Chondrocyte (in vitro differentiated cells): Measurements from ENCODE around the gene TAS1R2. TPM values are rescaled to one million over a fixed set of nuclear protein-coding genes. Genes with fewer than 3 reads are reported as not detected.

Experiments
- DNase-seq: peaks from one replicate; pipeline ENCODE4 v3.0.0; 2021; ENCODE audit warnings: mixed read lengths, low spot score
- H3K27ac Mint-ChIP-seq: one replicate; pipeline ENCODE4 v1.8.0; 2021; ENCODE audit warnings: mild to moderate bottlenecking, moderate library complexity, mixed read lengths; ENCODE audit not compliant: unreplicated experiment
- H3K27me3 Mint-ChIP-seq: 2 replicates; pipeline ENCODE4 v1.8.0; 2021; ENCODE audit warnings: low read depth, mixed read lengths
- H3K36me3 Mint-ChIP-seq: 2 replicates; pipeline ENCODE4 v1.8.0; 2021; ENCODE audit warnings: low read depth, mixed read lengths
- H3K4me1 Mint-ChIP-seq: 2 replicates; pipeline ENCODE4 v1.8.0; 2021; ENCODE audit warnings: low read depth, mild to moderate bottlenecking, mixed read lengths
- H3K4me3 Mint-ChIP-seq: one replicate; pipeline ENCODE4 v1.8.0; 2021; ENCODE audit warnings: mild to moderate bottlenecking, moderate library complexity, mixed read lengths; ENCODE audit not compliant: unreplicated experiment
- H3K9me3 Mint-ChIP-seq: 2 replicates; pipeline ENCODE4 v1.8.0; 2021; ENCODE audit warnings: low read depth, mixed read lengths
- CTCF ChIP-seq: fragments of 200-600 bp; sonication (generic); IDR thresholded peaks from 2 replicates; pipeline ENCODE4 v1.5.0; 2021; ENCODE audit warnings: antibody characterized with exemption, mild to moderate bottlenecking, moderate library complexity
- total RNA-seq: library from RNA; stranded (reverse); gene quantifications from 3 replicates; pipeline ENCODE4 v1.2.1, GENCODE V29; 2021

TAS1R2 gene
- total RNA-seq, 1 donor from 2014 or later: not detected

- no peak overlapping the region for H3K4me3 Mint-ChIP-seq
- H3K27me3 Mint-ChIP-seq: peaks cover 25% of the 10 kb centered on the region
- no peaks in the 10 kb centered on the region for H3K4me1 Mint-ChIP-seq
- TF ChIP-seq CTCF: no peak
- H3K27ac Mint-ChIP-seq: no peak overlapping the region
- H3K9me3 Mint-ChIP-seq: no peaks in the 10 kb centered on the region
- DNase-seq: no peak
- H3K36me3 Mint-ChIP-seq: peaks cover 2% of the 10 kb centered on the region
Measured at GRCh38 chr1:18868801-18869424, 9.5 kb upstream of the TAS1R2 start.

DNA sequence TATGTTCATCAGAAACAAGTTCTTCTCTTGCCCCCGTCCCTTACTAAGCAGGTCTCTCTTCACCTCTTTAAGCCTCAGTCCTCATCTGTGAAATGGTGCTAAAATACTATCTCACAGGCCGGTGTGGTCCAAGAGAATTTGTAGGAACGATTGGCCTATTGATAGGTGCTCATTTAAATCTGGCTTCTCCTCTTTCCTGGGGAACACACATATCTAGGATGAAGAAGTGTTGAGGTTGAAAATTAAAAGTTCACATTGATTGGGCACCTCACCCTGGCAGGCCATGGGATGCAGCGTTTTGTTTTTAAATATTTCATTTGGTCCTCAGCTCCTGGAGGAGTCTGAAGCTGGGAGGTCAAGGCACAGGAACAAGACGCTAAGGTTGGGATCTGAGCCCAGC is 8.9 kb upstream of the TAS1R2 start:
- no peak overlapping the region for H3K4me3 Mint-ChIP-seq

DNA sequence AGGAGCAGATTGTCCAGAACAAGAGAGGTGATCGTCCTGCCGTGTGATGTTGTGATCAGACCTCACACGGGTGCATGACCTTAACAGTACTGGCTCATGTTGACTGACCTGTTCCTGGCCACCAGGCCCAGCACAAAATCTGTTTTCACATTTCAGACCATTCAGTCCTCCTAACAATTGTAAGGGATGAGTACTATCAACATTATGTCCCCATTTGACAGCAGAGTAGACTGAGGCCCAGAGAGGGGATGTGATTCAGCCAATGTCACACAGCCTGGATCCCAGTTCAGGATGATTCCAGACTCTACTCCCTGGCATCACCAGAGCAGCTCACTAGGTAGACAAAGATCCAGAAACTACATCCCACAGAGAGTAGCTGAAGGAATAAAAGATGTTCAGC is 7.4 kb upstream of the TAS1R2 start:
- no peak for TF ChIP-seq CTCF
- Mint-ChIP-seq H3K27me3 (peaks cover 29% of the 10 kb centered on the region), H3K4me3 (no peak overlapping the region), H3K9me3 (no peaks in the 10 kb centered on the region), H3K4me1 (no peaks in the 10 kb centered on the region), H3K36me3 (no peaks in the 10 kb centered on the region), H3K27ac (no peak overlapping the region)
- no peak for DNase-seq

More for the DNA sequence above, 8.9 kb upstream of the TAS1R2 start:
- no peak overlapping the region for H3K27ac Mint-ChIP-seq
- no peak for DNase-seq
- TF ChIP-seq CTCF: no peak
- H3K27me3 Mint-ChIP-seq: peaks cover 25% of the 10 kb centered on the region
- peaks cover 2% of the 10 kb centered on the region for H3K36me3 Mint-ChIP-seq
- no peaks in the 10 kb centered on the region for H3K9me3 Mint-ChIP-seq
- no peaks in the 10 kb centered on the region for H3K4me1 Mint-ChIP-seq

DNA sequence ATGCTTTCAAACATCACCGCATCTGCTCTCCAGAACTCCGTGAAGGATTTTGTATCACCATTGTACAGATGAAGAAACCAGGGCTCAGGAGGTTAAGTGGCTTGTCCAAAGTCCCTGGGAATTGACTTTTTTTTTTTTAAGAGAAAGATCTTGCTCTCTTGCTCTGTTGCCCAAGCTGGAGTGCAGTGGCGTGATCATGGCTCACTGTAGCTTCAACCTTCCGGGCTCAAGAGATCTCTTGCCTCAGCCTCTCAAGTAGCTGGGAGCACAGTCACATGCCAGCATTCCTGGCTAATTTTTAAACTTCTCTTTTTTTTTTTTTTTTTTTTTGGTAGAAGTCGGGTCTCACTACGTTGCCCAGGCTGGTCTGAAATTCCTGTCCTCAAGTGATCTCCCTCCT is 6.9 kb upstream of the TAS1R2 start:
- no peak overlapping the region for H3K27ac Mint-ChIP-seq
- H3K4me3 Mint-ChIP-seq: no peak overlapping the region
- TF ChIP-seq CTCF: no peak
- peaks cover 30% of the 10 kb centered on the region for H3K27me3 Mint-ChIP-seq
- H3K36me3 Mint-ChIP-seq: no peaks in the 10 kb centered on the region
- DNase-seq: no peak
- H3K4me1 Mint-ChIP-seq: no peaks in the 10 kb centered on the region
- no peaks in the 10 kb centered on the region for H3K9me3 Mint-ChIP-seq

GRCh38 chr1:18865176-18865575 is 5.7 kb upstream of the TAS1R2 start:
- H3K36me3 Mint-ChIP-seq: no peaks in the 10 kb centered on the region
- H3K4me1 Mint-ChIP-seq: no peaks in the 10 kb centered on the region
- no peak for DNase-seq
- H3K9me3 Mint-ChIP-seq: no peaks in the 10 kb centered on the region
- no peak overlapping the region for H3K4me3 Mint-ChIP-seq
- no peak overlapping the region for H3K27ac Mint-ChIP-seq
- no peak for TF ChIP-seq CTCF
- peaks cover 33% of the 10 kb centered on the region for H3K27me3 Mint-ChIP-seq
